Measurements from ENCODE around the gene SUCLG2.

The SUCLG2 gene

DNA sequence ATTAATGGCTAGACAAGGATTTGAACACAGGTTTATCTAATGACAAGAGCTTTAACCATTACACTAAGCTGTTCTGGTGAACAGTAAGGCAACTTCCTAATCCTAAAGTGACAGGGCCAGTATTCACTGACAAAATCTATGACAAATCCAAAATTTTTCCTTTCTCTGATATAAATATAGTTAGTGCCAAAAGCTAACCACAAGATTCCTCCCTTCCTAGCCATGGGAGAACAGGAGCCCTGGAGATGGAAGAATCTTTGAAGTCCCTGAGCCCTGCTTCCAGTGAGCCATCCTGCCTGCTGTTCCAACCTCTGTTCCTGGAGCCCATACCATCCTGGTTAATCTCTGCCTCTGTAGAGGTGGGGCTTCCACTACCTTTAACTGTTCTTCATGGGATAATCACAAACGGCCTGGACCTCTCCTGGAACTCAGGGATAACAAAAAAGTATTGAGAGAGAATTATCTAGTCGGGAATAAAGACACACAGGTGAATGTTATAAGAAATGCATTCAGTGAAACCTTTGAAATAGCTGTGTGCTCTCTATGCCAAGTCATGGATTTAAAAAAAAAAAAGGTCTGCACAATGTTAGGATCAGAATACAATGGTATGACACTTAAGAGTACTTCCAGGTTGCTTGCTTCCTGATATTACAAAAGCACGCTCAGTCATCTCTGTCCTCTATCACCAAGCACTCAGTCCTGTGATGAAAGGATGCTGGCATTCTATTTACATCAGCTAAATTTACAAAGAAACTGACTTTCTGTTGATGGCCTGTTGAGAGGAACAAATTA lies 235.8 kb downstream of the SUCLG2 start:
- ATAC-seq, result no peak
- Mint-ChIP-seq H3K27me3 (no peaks in the 10 kb centered on the region), H3K4me3 (no peak overlapping the region), H3K4me1 (no peaks in the 10 kb centered on the region), H3K9me3 (peaks cover 13% of the 10 kb centered on the region), H3K27ac (no peak overlapping the region), H3K36me3 (peaks cover 69% of the 10 kb centered on the region)

DNA sequence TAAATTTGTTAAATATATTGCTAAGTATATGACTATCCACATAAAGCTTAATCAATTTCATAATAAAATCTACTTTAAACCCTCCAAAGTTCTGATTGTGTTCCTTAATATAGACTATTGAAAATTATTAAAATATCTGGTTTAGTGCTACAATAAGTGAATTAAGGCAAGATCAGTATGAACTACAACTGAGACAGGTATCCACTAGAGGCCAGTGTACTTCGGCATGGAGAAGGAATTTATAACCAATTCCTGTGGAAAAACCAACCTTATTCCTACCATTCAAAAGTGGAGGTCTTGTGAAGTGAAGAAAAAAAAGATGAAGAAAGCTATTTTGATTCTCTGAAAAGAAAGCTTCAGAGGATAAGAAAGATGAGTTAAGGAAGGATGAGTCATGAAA lies 237.7 kb downstream of the SUCLG2 start:
- H3K9me3 Mint-ChIP-seq, result peaks cover 9% of the 10 kb centered on the region
- no peaks in the 10 kb centered on the region for H3K4me1 Mint-ChIP-seq
- no peak overlapping the region for H3K27ac Mint-ChIP-seq
- H3K27me3 Mint-ChIP-seq, result no peaks in the 10 kb centered on the region
- no peak overlapping the region for H3K4me3 Mint-ChIP-seq
- ATAC-seq, result no peak
- H3K36me3 Mint-ChIP-seq, result peaks cover 56% of the 10 kb centered on the region

DNA sequence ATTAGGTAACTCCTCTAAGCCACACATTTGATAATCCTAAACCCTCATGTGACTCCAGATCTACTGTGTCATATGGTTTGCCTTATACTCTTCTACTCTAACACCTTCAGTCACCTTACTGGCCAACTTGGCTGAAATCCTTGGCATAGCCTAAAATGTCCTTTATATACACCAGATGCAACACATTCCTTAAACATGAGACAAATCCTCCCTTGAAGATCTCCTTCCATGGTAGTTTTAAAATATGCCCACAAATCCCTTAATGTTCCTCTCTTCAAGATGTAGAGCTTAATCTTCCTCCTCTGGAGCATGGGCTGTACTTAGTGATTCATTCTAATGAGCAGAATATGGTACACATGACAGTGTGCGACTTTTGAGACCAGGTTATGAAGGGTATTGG lies 238.9 kb downstream of the SUCLG2 start:
- Mint-ChIP-seq H3K4me1 (no peaks in the 10 kb centered on the region), H3K36me3 (peaks cover 45% of the 10 kb centered on the region), H3K4me3 (no peak overlapping the region), H3K27me3 (no peaks in the 10 kb centered on the region), H3K27ac (no peak overlapping the region), H3K9me3 (peaks cover 5% of the 10 kb centered on the region)
- ATAC-seq, result no peak

DNA sequence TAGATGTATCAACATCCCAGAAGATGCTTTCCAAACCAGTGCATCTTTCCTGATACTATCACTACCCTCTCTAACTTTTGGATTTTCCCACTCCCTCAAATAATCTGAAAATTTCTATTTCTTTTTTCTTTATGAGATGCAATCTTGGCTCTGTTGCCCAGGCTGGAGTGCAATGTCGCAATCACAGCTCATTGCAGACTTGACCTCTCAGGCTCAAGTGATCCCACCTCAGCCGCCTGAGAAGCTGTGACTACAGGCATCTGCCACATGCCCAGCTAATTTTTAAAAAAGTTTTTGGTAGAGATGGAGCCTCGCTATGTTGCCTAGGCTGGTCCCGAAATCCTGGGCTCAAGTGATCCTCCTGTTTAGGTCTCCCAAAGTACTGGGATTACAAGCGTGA lies 239.7 kb downstream of the SUCLG2 start:
- ATAC-seq, result no peak
- no peak overlapping the region for H3K4me3 Mint-ChIP-seq
- H3K36me3 Mint-ChIP-seq, result peaks cover 44% of the 10 kb centered on the region

DNA sequence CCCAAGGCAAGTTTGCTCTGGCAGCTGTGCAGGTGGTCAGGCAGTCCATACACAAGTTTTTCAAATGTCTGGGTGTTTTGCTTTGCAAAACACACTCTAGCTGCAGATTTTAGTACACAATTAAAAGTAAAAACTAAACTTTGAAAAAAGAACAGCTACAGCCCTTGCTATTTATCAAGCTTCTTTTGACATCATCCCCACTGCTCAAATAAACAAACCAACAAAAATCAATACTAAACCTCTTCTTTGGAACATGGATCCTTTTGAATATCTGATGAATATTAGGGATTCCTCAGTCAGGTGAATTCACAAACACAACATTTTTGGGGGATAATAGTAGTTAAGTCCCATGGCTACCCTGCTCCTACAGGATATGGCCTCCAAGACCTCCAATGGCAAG lies 249.2 kb downstream of the SUCLG2 start:
- no peaks in the 10 kb centered on the region for H3K27me3 Mint-ChIP-seq
- peaks cover 59% of the 10 kb centered on the region for H3K36me3 Mint-ChIP-seq
- H3K27ac Mint-ChIP-seq, result no peak overlapping the region
- no peak overlapping the region for H3K4me3 Mint-ChIP-seq
- ATAC-seq, result no peak
- H3K4me1 Mint-ChIP-seq, result no peaks in the 10 kb centered on the region
- no peaks in the 10 kb centered on the region for H3K9me3 Mint-ChIP-seq

More for the DNA sequence above, 239.7 kb downstream of the SUCLG2 start:
- Mint-ChIP-seq H3K27me3 (no peaks in the 10 kb centered on the region), H3K27ac (no peak overlapping the region), H3K4me1 (no peaks in the 10 kb centered on the region), H3K9me3 (peaks cover 2% of the 10 kb centered on the region)

DNA sequence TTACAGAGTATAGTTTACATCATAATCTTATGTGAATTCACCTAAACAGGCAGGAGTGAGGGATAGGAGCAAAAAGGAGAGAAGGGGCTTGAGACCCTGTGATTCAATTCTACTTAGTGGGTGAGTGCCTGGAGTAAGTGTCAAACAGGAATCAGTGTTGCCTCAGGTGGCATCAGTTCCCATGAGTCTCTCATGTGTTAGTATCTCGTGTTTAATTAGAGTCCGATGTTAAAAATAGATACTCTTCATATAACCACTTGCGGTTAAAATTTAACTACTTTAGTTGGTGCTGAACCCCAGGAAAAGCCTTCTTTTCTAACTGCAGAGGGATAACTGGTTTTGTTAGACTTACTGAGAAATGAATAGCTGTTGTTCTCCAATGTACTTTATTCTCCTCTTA lies 251.5 kb downstream of the SUCLG2 start:
- Mint-ChIP-seq H3K4me1 (no peaks in the 10 kb centered on the region), H3K27ac (no peak overlapping the region), H3K27me3 (no peaks in the 10 kb centered on the region), H3K4me3 (no peak overlapping the region), H3K36me3 (peaks cover 61% of the 10 kb centered on the region), H3K9me3 (no peaks in the 10 kb centered on the region)
- ATAC-seq, result no peak

DNA sequence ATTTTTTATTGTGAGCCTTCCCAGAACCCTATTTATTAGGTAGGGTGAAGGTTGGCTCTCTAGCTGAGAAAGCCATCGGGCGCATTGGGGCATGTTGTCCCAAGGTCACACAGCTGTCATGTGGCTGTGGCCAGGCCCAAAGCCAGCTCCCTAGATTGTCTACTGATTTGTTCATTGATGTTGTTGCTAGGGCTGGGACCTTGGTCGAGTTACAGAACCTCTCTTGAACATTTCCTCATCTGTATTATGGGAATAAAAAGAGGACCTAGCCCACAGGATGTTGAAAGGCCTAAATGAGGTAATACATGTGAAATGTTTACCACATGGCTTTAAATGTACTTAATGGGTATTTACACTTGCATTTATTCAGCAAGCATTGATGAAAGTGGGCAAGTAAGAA lies 252.5 kb downstream of the SUCLG2 start:
- H3K4me1 Mint-ChIP-seq, result no peaks in the 10 kb centered on the region
- peaks cover 59% of the 10 kb centered on the region for H3K36me3 Mint-ChIP-seq
- no peak overlapping the region for H3K27ac Mint-ChIP-seq
- ATAC-seq, result no peak
- H3K4me3 Mint-ChIP-seq, result no peak overlapping the region
- no peaks in the 10 kb centered on the region for H3K27me3 Mint-ChIP-seq
- no peaks in the 10 kb centered on the region for H3K9me3 Mint-ChIP-seq

DNA sequence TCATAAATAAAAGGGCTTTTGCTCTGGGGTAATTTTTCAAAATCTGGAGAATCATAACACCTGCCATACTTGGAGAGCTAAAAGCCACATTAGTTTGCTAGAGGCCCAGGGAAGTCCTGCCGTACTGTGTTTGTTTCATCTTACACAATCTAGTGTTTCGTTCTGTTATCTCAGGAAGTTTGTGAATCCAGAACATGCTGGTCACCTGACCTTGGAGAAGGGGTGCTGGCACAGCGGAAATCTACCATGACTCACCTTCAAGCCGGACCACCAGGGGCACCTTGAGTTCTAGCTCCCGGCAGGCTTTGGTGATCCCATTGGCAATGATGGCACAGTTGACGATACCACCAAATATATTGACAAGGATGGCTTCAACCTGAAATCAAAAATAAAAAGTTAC lies 253.9 kb downstream of the SUCLG2 start:
- H3K4me3 Mint-ChIP-seq, result no peak overlapping the region
- H3K9me3 Mint-ChIP-seq, result no peaks in the 10 kb centered on the region
- H3K4me1 Mint-ChIP-seq, result no peaks in the 10 kb centered on the region
- H3K27ac Mint-ChIP-seq, result no peak overlapping the region
- no peak for ATAC-seq
- H3K36me3 Mint-ChIP-seq, result peaks cover 54% of the 10 kb centered on the region
- no peaks in the 10 kb centered on the region for H3K27me3 Mint-ChIP-seq

DNA sequence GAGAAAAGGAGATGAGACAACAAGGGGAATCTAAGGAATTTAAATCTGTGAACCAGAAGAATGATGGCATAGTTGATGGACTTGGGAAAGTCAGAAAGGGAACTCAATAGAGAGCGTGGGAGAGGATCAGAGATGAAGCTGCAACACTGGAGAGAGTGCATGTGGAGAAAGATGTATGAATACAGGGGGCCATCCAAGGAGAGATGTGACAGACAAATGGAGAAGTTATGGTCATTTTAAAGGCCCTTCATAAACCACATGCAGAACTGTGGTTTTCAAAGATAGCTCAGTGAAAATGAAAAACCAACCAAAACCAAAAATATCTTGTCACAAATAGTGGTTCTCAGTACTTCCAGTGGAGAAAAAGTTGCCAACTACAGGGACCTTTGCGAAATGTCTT lies 265.2 kb downstream of the SUCLG2 start:
- ATAC-seq, result peak; percentile 86
- H3K9me3 Mint-ChIP-seq, result peaks cover 7% of the 10 kb centered on the region
- H3K27ac Mint-ChIP-seq, result peak overlapping the region; percentile 10
- H3K36me3 Mint-ChIP-seq, result peaks cover 58% of the 10 kb centered on the region
- peaks cover 25% of the 10 kb centered on the region for H3K4me1 Mint-ChIP-seq
- peak overlapping the region; percentile 3 for H3K4me3 Mint-ChIP-seq
- no peaks in the 10 kb centered on the region for H3K27me3 Mint-ChIP-seq

DNA sequence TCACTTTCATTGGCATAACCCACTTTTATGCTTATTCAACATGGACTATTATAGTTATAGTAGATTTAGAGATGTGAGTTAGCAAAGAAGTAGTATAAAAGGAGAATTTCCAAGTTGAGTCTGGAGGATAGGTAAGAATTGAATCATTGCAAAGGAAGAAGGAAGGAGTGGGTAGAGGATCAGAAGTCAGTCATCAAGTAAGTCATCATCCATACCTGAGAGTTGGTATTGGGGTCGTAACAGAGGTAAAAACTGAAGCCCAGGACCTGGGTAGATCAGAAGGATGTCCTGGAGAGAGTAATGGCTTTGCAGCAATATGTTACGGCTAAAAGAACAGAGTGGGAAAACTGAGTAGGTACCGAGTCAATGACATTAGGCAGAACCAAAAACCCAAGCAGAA lies 265.7 kb downstream of the SUCLG2 start:
- ATAC-seq, result peak; percentile 12
- Mint-ChIP-seq H3K36me3 (peaks cover 58% of the 10 kb centered on the region), H3K27ac (peak overlapping the region; percentile 10), H3K4me3 (no peak overlapping the region), H3K4me1 (peaks cover 25% of the 10 kb centered on the region), H3K27me3 (no peaks in the 10 kb centered on the region), H3K9me3 (peaks cover 7% of the 10 kb centered on the region)

DNA sequence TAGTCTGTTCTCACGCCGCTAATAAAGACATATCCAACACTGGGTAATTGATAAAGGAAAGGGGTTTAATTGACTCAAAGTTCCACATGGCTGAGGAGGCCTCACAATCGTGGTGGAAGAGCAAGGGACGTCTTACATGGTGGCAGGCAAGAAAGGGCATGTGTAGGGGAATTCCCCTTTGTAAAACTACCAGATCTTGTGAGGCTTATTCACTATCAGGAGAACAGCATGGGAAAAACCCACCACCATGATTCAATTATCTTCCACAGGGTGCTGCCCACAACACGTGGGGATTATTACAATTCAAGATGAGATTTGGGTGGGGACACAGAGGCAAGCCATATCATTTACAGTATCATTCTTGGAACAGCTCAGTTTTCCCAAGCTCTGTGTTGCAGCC lies 268.0 kb downstream of the SUCLG2 start:
- peaks cover 7% of the 10 kb centered on the region for H3K9me3 Mint-ChIP-seq
- no peaks in the 10 kb centered on the region for H3K27me3 Mint-ChIP-seq
- H3K27ac Mint-ChIP-seq, result peak overlapping the region; percentile 19
- H3K36me3 Mint-ChIP-seq, result peaks cover 41% of the 10 kb centered on the region
- peaks cover 25% of the 10 kb centered on the region for H3K4me1 Mint-ChIP-seq
- H3K4me3 Mint-ChIP-seq, result no peak overlapping the region
- ATAC-seq, result no peak

DNA sequence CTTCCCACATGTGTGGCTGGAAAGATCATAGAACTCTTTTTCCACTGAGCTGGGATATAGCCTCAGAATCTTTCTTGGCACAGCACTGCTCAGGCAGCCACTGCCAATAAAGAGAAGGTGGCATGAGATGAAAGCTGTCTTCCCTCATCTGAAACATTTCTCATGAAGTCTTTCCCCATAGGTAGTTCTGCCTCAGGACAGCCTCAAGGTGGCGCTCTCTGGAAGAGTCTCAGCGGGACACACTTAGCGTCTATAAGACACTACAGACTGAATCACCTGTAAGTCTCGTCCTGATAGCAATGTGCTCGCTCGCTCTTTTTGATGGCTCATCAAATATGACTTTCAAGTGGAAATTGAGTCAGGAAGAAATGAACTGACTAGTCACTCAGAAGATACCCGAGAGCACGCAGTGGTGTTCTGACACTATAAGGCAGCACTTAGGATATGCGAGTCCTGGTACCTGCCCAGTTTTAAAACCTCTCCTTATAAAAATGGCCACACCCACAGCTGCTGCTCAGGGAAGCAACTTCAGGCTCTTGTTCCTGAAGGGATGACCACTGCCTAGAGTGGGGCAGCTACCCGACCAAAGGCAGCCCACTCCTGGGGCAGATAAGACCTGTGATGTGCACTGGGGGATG lies 269.5 kb downstream of the SUCLG2 start:
- no peak for ATAC-seq
- H3K9me3 Mint-ChIP-seq, result peaks cover 7% of the 10 kb centered on the region

DNA sequence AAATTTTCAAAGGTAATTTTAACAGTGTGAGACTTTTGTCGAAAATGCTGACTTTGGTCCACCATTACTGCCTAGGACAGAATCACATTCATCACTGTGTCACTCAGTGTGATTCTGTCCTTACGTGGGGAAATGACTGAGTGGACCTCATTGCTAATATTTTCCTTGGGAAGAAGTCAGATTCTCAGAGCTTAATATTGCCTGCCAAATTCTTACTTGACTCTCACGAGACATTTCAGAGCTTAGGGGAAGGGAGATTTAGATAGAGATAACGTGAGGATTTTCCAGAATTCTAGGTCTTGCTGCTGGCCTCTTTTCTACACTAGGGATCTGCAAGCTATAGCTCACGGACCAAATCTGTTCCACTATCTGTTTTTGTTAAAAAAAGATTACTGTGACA lies 270.4 kb downstream of the SUCLG2 start:
- no peak for ATAC-seq
- Mint-ChIP-seq H3K4me1 (peaks cover 17% of the 10 kb centered on the region), H3K36me3 (peaks cover 37% of the 10 kb centered on the region), H3K9me3 (peaks cover 7% of the 10 kb centered on the region), H3K27ac (no peak overlapping the region), H3K27me3 (no peaks in the 10 kb centered on the region), H3K4me3 (no peak overlapping the region)

More for the DNA sequence above, 269.5 kb downstream of the SUCLG2 start:
- Mint-ChIP-seq H3K27ac (no peak overlapping the region), H3K27me3 (no peaks in the 10 kb centered on the region), H3K4me3 (no peak overlapping the region), H3K36me3 (peaks cover 35% of the 10 kb centered on the region), H3K4me1 (peaks cover 25% of the 10 kb centered on the region)

DNA sequence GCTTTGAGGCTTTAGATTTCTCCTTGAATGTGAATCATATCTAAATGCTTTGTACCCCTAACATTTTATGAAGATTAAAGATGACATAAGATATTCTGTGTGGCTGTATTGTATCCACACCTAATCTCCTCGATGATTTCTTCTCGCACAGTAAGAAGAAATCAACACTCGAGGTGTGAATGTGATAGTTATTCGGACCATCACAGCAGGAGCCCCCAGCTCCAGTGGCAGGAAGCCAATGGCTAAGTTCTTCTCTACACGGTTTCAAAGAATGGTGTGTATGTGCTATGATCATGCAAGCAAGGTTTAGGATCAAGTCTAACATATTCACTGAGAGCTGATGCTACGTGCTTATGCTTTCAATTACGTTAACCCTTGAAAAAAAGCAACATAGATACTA lies 271.0 kb downstream of the SUCLG2 start:
- Mint-ChIP-seq H3K27ac (no peak overlapping the region), H3K36me3 (peaks cover 32% of the 10 kb centered on the region), H3K27me3 (no peaks in the 10 kb centered on the region), H3K4me3 (no peak overlapping the region), H3K9me3 (peaks cover 7% of the 10 kb centered on the region), H3K4me1 (peaks cover 11% of the 10 kb centered on the region)
- ATAC-seq, result no peak

DNA sequence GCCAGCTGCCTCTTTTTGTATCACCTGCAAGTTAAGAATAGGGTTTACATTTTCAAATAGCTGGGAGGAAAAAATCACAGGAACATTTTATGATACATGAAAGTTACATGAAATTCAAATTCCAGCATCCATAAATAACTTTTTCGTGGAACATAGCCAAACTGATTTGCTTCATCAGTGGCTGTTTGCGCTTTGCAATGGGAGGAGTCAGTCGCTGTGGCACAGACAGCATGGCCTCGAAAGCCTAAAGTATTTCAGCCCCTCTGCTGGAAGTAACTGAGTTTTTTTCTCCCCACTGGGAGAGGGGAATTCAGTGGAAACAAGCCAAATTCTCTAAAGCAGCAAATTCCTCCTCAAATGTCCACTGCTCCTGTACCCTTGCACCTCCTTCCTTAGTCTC lies 271.9 kb downstream of the SUCLG2 start:
- Mint-ChIP-seq H3K4me1 (peaks cover 10% of the 10 kb centered on the region), H3K36me3 (peaks cover 35% of the 10 kb centered on the region), H3K4me3 (no peak overlapping the region), H3K27me3 (no peaks in the 10 kb centered on the region), H3K9me3 (peaks cover 7% of the 10 kb centered on the region), H3K27ac (no peak overlapping the region)
- ATAC-seq, result no peak

DNA sequence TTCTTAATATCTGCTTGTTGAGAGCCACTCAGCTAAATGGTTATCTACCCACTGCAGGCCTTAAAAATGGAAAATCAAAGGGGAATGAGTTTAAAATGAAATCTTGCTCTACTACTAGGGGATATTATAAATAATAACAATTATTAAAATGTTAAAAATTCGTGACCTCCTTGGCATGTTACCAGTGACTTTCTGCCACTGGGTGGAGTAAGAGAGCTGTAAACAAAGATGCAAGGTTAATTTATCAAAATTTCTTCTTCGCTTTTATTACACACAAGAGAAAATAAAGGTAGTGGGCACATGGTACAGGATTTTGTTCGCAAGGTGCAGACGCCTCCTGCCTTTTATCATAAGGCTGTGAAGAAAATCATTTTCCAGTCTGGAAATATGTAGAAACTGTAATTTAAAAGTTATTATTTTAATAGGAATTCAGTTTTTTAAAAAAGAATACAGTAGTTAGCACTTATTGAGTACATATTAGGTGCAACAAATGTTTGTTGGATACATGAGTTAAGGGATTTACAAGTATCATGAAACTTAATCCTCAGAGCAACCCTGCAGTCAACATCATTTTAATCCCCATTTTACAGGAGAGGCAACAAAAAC lies 272.6 kb downstream of the SUCLG2 start:
- Mint-ChIP-seq H3K27ac (no peak overlapping the region), H3K9me3 (peaks cover 4% of the 10 kb centered on the region), H3K4me3 (no peak overlapping the region), H3K36me3 (peaks cover 36% of the 10 kb centered on the region), H3K4me1 (peaks cover 6% of the 10 kb centered on the region), H3K27me3 (no peaks in the 10 kb centered on the region)
- no peak for ATAC-seq

All from stimulated activated memory B cell treated with anti-CD40 and anti-IgM and Interleukin-4, amounts not matched to agents 10 μg/mL and 1 μg/mL and 100 μg/mL, for 72 hours (primary cell).